Stimulated activated CD8-positive, alpha-beta memory T cell treated with anti-CD3 and anti-CD28 coated beads, Interleukin-4, amount 100 ng/mL, for 4 hours (primary cell): ENCODE results near the gene ATG9B.
A peak's percentile ranks its signal among the peaks of the same experiment; 100 is the strongest.
"Not testable (repeated sequence)": the region's sequence is repeated elsewhere in the genome, so short reads cannot be mapped to it uniquely, and the experiment has no call there.

Experiments
- DNase-seq, 2 donors: peaks; one replicate each; pipeline ENCODE4 v3.0.0-alpha.2; 2020; ENCODE audit warnings: low read depth in 2 of 2, low spot score in 1 of 2

Gene ATG9B

DNA sequence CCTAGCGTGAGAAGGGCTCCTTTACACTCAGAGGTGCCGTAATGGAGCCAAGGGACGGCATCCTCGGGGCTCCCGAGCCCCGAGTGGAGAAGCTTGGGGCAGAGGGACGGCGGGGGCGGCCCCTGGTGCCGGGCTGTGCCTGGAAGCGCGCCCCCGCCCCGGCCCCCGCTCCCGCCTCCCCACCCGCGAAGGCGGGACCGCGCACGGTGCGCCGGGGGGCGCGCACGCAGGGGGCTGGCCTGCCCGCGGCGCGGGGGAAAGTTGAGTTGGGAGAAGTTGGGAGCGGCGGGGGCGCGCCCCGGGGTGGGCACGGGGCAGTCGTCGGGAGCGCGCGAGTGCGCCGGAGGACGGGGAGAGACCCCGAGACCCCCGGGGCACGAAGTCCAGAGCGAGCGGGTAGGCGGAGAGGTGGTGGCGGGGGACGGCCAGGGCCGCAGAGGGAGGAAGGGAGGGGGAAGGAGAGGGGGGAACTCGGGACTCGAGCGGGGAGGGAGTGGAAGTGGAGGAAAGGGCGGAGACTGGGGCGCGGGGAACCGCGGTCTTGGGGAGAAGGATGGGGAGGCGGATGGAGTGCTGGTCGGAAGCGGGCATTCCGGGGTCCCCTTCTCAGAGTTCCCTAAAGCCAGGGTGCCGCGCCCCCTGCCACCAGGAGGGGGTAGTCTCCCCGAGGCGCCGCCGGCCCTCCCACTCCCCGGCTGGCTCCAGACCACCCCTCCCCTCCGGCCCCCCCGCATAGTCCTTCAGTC lies 35.2 kb upstream of the ATG9B start, which contains the start of gene SLC4A2:
TSS of gene SLC4A2 (plus strand) at position 223 of the 746 bp plus-strand sequence. CDS start 2,399 bp downstream, outside the sequence.
- peak; percentile 44 to 48 for DNase-seq

DNA sequence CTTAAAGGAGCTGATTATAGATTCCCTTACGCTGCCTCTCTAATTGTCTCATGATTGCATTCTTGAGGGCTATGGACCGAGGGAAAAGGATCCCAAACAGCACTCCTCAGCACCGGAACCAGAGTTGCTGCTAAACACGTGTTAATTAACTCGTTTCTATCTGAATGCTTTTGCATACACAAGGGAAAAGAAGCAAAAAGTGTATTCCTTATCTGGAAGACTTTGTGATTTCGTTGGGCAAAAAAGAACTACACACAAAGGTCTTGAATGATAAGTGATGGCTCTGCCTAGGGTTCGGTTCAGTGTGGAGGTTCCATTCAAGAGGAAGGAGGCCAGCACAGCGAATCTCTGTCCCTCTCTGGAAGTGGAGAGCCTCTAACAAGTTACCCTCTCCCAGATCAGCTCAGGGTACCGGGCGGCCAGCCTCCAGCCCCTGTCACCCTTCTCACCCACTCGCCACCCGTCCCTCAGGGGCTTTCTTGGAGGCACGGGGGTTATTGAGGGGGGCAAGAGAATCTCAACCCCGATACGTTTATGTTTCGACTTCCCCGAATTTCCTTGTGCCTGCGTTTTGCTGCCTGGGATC lies 34.6 kb upstream of the ATG9B start:
- DNase-seq: no peak

DNA sequence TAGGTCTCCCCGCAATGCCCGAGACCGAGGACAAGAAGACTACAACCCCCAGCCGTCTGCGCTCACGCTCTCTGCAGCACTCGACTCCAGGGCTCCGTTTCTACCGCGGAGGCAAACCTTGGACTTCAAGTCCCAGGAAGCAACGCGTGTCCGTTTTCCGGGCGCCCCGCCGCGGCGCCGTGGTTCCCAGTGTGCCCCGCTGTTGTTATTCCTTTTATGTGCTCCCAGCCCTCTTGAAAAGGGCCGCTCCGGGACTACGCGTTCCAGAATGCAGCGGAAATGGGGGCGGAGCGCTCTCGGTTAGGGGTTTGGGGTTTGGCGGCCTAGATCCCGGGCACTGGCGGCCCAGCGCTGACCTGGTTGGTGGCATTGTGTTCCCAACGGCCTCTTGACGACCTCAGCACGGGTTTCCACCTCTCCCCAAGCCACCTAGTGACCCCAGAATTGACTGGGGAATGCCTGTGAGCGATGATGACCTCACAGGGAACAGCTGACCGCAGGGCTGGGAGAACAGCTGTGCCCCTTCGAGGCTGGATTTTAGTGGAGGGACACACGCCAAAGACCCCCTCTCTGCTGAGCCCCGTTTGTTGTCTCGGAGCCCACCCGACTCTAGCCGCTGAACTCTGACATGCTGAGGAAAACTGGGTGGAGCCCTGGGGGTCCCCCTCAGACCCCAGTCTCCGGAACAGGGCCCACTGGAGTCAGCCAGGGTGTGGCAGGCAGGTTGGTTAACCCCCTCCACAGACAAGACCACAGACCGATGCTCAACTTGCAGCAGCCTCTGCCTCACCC lies 33.9 kb upstream of the ATG9B start:
- peak; percentile 91 to 93 for DNase-seq

DNA sequence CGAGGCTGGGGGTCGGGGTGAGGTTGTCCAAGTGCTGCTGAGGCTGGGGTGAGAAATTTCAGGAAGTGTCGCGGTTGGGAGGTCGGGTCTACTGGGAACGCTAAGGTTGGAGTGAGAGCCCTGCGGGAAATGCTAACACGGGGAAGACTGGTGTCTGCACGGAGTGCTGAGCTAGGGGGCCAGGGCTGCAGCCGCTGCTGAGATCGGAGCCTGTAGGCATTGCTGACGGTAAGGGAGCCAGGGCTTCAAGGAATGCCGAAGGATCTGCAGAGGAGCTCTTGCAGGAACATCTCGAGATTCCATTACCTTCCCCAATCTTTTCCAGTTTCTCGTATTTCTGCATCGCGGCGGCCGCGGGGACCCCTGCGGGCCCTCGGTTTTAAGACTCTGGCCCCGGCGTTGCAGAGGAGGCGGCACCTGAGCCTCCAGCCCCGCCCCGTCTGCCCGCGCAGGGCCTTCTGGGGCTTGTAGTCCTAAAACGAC lies 33.3 kb upstream of the ATG9B start, which contains the start of gene CDK5:
TSS of gene CDK5 (minus strand) at position 392 of the 483 bp plus-strand sequence. CDS start at position 343, 49 bp downstream.
- no peak for DNase-seq

DNA sequence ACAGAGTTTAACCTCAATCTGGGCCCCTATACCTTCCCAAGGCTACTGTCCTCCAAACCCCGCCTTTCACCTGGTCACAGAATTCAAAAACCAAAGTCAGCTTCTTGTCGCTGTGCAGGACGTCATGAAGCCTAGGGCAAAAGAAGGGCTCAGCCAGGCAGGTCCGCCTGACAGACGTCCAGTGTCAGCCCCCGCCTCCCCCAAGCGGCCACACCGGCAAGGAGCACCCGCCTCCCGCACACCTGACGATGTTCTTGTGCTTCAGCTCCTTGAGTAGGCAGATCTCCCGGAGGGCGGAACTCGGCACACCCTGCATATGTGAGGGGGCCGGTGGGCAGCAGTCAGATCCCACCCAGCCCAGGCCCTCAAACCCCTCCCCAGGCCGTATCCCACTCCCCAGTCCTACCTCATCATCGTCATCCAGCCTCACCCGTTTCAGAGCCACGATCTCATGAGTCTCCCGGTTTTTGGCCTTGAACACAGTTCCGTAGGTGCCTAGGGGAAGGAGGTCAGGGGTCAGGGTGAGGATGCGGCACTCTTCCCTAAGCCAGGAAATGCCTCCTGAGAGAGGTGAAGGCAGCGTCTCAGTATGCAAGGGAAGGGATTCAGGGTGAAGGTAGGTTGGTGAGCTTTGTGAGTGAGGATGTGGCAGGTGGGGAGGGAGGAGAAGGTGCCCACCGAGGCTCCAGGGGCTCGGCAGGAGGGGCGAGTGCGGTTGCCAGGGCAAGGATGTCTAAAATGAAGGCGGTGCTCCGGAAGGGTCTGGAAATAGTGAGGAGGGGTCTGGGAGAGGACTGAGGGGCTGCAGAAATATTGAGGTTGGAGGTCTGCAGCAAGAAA lies 32.6 kb upstream of the ATG9B start:
- no peak for DNase-seq

DNA sequence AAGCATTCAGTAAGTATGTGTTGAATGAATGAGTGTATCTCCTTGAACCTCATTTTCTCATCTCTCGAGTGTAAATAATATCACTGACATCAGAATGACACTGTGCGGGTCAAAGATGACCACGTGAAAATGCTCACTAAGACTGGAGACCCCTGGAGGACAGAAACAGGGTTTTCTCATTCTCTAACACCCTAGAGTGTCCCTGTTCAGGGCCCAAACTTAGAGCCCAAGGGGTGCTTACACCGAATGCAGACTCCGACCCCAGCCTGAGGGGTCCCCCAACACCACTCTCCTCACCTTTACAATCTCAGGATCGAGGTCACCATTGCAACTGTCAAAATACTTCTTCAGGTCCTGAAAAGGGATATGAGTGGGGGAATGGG lies 32.0 kb upstream of the ATG9B start:
- DNase-seq: no peak

DNA sequence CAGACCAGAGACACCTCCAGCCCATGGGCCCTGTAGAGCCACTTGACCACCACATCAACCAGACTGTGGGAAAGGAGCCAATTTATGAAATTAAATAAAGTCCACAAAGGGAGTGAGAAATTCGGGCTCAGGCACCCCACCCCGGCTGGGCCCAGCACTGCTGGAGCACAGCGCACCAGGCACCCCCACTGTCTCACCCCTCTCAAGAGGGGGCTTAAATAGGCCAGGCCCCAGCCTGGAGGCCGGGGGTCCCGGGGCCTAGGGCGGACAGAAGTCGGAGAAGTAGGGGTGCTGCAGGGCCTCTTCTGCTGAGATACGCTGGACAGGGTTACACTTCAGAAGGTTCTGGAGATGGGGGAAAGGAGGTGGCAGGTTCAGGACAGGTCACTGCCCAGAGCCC lies 29.5 kb upstream of the ATG9B start:
- DNase-seq: no peak

DNA sequence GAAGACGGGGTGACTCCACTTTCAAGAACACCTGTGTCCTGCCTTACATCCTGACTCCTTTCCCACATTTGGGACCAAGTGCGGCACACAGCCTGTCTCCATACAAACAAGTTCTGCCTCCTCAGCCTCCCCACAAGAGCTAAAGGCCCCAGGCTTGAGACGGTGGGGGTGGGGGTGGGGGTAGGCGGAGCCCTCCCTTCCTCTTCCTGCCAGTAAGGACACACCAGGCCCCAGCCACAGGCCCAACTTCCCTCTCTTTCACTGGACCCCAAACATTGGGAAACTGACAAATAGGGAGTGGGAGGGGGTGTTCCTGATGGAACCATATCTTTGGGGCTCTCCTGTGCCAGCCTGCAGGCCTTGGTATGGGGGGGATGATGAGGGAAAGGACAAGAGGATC lies 28.8 kb upstream of the ATG9B start:
- DNase-seq: no peak

DNA sequence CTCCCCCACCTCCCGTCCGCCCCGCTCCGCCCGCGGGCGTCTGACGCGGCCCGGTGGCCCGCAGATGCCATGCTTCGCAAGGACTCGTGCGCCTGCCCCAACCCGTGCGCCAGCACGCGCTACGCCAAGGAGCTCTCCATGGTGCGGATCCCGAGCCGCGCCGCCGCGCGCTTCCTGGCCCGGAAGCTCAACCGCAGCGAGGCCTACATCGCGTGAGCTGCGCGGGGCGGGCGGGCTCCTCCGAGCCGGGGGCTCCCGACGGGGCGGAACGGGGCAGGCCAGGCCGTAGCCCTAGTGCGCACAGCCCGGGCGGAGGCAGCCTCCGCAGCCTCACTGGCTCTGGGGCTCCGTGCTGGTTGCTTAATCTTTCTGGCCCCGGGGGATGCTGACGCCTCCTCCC lies 26.8 kb upstream of the ATG9B start:
- no peak for DNase-seq

DNA sequence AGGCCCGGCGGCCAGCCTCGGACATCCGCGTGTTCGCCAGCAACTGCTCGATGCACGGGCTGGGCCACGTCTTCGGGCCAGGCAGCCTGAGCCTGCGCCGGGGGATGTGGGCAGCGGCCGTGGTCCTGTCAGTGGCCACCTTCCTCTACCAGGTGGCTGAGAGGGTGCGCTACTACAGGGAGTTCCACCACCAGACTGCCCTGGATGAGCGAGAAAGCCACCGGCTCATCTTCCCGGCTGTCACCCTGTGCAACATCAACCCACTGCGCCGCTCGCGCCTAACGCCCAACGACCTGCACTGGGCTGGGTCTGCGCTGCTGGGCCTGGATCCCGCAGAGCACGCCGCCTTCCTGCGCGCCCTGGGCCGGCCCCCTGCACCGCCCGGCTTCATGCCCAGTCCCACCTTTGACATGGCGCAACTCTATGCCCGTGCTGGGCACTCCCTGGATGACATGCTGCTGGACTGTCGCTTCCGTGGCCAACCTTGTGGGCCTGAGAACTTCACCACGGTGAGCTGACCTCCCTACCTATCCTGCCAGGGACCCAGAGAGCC lies 24.7 kb upstream of the ATG9B start:
- DNase-seq: no peak

DNA sequence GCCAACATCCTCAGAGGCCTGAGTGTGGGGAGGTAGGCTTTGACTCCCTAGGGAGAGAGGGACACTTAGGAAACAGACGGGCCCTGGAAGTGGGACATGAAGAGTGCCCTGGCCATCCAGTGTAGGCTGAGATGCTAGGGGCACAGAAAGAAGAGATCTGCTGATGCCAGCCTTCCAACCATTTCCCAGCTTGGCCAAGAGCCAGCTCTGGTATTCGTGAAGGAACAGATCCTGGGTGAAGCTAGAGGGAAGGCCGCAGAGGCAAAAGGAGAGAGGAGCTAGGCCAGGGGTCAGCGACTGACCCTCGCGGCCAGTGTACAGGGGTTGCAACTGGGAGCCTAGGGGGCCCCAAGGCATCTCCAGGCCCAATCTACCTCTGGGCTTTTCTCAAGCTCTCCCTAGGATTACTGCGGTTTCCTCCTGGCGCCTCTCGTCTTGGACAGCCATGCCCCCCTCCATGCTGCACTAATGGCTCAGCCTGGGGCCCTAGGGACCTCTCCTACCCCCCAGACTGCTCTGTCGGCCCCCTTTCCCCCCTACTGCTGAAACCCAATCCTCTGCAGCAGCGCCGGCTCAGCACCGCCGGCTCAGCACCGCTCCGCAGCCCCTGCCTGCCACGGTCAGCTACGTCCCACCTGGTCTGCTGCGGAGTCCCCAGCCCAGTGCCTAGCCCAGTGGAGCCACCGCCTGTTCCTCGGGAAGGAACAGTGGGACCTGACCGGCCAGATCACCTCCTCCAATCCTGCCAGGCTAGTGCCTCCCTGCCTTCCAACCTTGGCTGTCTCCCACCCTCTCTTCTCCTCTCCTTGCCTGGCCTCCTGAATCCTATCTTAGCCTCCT lies 23.9 kb upstream of the ATG9B start, which contains the start of gene ASIC3:
TSS of gene ASIC3 (plus strand) at position 556 of the 840 bp plus-strand sequence. CDS start 355 bp downstream, outside the sequence.
- DNase-seq: no peak

DNA sequence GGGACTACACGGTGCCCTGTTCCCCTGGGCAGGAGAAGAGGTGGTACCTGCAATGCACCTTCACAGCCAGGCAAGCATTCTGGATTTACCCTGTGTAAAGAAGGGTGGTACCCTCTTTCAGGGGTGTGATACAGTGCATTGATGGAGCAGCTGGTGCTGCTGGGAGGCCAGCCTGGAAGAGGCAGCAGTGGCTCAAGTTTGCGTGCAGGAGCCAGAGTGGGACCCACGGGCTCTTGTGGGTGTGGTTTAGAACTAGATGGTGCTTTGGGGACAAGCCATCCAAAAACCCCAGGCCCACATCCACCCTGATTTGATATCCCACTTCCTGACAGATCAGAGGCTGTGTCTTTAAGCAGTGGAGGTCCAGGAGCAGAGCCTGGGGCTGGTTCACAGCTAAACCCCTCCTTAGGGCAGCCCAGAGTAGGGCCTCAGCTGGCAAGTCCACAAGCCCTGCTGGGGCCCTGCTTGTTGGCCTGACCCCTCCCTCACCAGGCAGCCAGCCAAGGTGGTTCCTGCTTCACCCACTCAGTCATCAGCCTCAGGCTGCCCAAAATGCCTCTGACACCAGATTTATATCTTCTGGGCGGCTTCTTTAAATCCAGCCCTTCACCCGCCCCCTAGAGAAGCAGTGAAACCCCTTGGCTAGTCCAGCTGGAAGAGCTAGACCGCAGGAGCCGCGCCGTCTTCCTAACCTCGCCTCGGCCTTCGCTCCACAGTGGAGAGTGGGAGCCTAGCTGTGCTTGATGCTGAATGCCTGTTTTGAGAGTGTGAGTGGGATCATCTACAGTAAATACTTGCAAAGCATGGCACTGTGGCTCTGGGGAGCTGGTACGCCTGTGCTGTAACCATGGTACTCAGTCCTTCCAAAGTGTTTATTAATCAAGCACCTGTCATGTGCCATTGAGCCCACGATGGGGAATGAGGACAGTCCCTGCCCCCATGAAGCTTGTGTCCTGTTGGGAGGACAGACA lies 22.6 kb upstream of the ATG9B start:
- no peak for DNase-seq

DNA sequence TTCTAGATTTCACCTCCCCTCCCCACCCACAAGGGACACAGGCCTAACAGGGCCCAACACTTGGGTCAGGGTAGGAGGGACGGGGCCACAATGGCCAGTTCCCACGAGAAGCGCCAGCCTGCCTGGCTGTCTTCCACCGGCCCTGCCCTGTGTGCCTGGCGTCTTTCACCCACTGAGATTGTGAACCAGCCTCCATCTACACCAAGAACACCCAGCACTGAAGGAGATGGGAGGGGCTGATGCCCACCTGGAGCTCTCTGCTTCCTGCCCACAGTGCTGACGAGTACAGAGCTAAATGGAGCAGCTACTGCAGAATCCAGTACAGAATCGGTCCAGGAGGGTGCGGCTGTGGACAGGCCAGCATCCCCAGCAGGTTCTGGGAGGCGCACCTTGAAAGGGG lies 21.7 kb upstream of the ATG9B start:
- no peak for DNase-seq

DNA sequence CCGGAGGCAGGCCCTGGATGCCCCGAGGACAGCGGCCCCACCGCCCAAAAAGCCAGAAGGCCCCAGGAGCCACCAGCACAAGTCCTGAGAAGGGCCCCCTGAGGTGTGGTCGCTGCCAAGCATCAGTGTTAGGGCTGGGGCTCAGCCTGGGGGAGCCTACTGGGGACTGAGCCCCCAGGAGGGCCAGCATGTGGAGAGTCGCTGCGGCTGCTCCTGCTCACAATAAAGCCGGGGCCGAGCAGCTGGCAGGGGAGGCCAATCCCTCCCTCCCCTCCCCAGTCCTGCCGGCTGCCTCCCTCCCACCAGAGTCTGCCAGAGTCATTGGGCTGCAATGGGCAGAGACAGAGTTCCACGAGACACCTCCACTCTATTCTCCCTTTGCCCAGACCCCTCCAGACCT lies 21.0 kb upstream of the ATG9B start:
- DNase-seq: no peak

DNA sequence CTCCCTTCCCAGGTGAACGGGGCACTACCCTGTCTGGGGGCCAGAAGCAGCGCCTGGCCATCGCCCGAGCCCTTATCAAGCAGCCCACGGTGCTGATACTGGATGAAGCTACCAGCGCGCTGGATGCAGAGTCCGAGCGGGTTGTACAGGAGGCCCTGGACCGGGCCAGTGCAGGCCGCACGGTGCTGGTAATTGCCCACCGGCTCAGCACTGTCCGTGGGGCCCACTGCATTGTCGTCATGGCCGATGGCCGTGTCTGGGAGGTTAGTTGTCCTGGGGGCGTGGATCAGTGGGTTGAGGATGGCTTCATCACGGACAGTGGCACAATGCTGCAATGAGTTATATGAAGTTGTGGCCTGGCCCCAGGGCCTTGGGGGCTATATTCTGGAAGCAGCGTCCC lies 19.7 kb upstream of the ATG9B start:
- no peak for DNase-seq

DNA sequence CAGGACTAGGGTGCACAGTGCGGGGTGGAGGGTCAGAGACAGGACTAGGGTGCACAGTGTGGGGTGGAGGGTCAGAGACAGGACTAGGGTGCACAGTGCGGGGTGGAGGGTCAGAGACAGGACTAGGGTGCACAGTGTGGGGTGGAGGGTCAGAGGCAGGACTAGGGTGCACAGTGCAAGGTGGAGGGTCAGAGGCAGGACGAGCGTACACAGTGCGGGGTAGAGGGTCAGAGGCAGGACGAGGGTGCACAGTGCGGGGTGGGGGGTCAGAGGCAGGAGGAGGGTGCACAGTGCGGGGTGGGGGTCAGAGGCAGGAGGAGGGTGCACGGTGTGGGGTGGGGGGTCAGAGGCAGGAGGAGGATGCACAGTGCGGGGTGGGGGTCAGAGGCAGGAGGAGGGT lies 19.2 kb upstream of the ATG9B start:
- not testable (repeated sequence) for DNase-seq

DNA sequence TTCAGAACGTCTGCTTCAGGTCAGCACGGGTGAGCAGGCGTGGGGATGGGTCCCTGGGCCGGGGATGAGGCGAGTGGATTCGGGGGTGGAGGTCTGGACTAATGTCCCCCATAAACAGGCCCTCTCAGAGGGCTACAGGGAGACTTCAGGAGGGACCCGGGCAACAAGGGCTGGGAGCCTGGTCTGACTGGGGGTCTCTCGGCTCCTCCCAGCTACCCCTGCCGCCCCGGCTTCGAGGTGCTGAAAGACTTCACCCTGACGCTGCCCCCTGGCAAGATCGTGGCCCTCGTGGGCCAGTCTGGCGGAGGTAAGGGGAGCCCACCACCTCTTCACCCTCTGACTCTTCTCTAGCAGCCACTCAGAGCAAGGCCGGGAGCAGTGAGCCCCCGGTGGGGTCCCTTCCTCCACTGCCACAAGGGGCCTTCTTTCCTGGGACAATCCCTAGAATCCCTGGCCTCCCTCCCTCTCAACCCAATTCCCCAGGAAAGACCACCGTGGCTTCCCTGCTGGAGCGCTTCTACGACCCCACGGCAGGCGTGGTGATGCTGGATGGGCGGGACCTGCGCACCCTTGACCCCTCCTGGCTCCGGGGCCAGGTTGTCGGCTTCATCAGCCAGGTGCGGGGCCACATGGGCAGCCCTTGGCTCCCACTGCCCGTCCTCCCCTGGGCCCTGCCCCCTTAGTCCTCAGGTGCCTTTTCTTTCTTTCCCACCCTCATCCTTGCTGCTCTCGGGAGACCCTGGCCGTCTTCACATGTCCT lies 16.5 kb upstream of the ATG9B start:
- no peak for DNase-seq
